Smooth muscle cell (in vitro differentiated cells): Measurements from ENCODE around the gene AOC1. TPM values are rescaled to one million over a fixed set of nuclear protein-coding genes. Genes with fewer than 3 reads are reported as not detected.

Experiments
- DNase-seq: peaks from one replicate; lab custom pipeline; 2025; ENCODE audit not compliant: unreplicated experiment; lab: John Stamatoyannopoulos, UW
- H2AFZ ChIP-seq: fragments of 200-600 bp; sonication (generic); 2 replicates; pipeline ENCODE4 v1.6.0; 2016; ENCODE audit warnings: antibody characterized with exemption, low read depth, mild to moderate bottlenecking
- H3F3A ChIP-seq: fragments of 200-600 bp; sonication (generic); 2 replicates; pipeline ENCODE4 v1.6.0; 2017; ENCODE audit warnings: antibody characterized with exemption, low read depth
- H3K27ac ChIP-seq: fragments of 200-600 bp; sonication (generic); 2 replicates; pipeline ENCODE4 v1.5.1; 2016; ENCODE audit warnings: low read depth, mild to moderate bottlenecking
- H3K27me3 ChIP-seq: fragments of 200-600 bp; sonication (generic); 2 replicates; pipeline ENCODE4 v1.6.1; 2016; ENCODE audit warnings: low read depth, mild to moderate bottlenecking
- H3K36me3 ChIP-seq: fragments of 200-600 bp; sonication (generic); 2 replicates; pipeline ENCODE4 v1.5.1; 2016; ENCODE audit warnings: low read depth
- H3K4me1 ChIP-seq: fragments of 200-600 bp; sonication (generic); 2 replicates; pipeline ENCODE4 v1.5.1; 2016; ENCODE audit warnings: low read depth
- H3K4me2 ChIP-seq: fragments of 200-600 bp; sonication (generic); 2 replicates; pipeline ENCODE4 v1.6.0; 2016; ENCODE audit warnings: mild to moderate bottlenecking
- H3K4me3 ChIP-seq: fragments of 200-600 bp; sonication (generic); 2 replicates; pipeline ENCODE4 v1.5.1; 2016; ENCODE audit warnings: mild to moderate bottlenecking
- H3K79me2 ChIP-seq: fragments of 200-600 bp; sonication (generic); 2 replicates; pipeline ENCODE4 v1.6.0; 2016; ENCODE audit warnings: low read depth, mild to moderate bottlenecking
- H3K9ac ChIP-seq: fragments of 200-600 bp; sonication (generic); 2 replicates; pipeline ENCODE4 v1.6.0; 2016; ENCODE audit warnings: low read depth
- H3K9me3 ChIP-seq: fragments of 200-600 bp; sonication (generic); replicated peaks from 2 replicates; pipeline ENCODE4 v1.5.1; 2016; ENCODE audit warnings: low read depth
- H4K20me1 ChIP-seq: fragments of 200-600 bp; sonication (generic); 2 replicates; pipeline ENCODE4 v1.6.0; 2016; ENCODE audit warnings: low read depth
- CTCF ChIP-seq: fragments of 200-600 bp; sonication (generic); IDR thresholded peaks from 2 replicates; pipeline ENCODE4 v1.5.1; 2017; ENCODE audit warnings: borderline replicate concordance, mild to moderate bottlenecking, antibody characterized with exemption; ENCODE audit not compliant: insufficient read depth, poor library complexity, severe bottlenecking
- WGBS: methylation state at CpG from one replicate; pipeline ENCODE4 v1.1.7; 2016; ENCODE audit warnings: low lambda C conversion rate; 5-methylcytosine and 5-hydroxymethylcytosine counted together
- polyA plus RNA-seq: library from polyadenylated mRNA; unstranded; fragments of >200 nt; fragmentation: Nextera tagmentation; extraction: Ambion mirVana; gene quantifications from 2 replicates; pipeline ENCODE4 v1.2.1, GENCODE V29; 2016
- total RNA-seq: library from RNA; depleted of rRNA; stranded (reverse); fragments of >200 nt; gene quantifications from 2 replicates; pipeline ENCODE4 v1.2.3, GENCODE V29; 2014

Gene AOC1
- total and polyA plus RNA-seq, 2 experiments from 2014 or later, result not detected

- Histone ChIP-seq H3K36me3 (no peaks in the 10 kb centered on the region), H3F3A (no peaks in the 10 kb centered on the region)
Measured at GRCh38 chr7:150823043-150823442, 29.3 kb upstream of the AOC1 start.

DNA sequence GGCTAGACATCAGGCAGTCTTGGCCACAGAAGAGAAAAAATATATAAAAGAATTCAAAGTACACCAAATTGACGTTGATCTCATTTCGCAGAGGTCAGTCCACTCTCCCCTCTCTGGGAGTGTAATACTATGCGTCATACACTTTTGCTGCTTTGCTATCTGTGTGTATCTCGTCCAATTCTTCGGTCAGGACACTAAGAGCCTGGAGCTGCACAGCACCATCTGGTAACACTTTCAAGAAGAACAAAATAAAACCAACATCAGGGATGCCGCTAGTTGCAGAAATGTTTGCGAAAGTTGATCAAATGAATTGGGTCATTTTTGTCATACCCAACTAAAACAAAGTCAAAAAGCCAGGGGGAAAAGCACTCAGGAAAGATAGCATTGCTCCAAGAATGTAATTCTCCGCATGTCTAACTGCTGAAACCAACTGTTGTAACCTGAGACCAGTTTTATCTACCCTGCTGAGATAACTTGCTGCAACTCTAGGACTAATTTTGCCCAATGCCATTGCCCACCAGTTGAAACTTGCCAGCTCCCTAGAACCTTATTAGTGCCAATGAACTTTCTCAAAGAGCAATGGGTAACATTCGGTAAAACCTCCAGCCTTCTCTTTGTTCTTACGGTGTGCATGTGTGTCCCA is 28.7 kb upstream of the AOC1 start:
- H3K36me3 ChIP-seq, result no peaks in the 10 kb centered on the region
- no peak overlapping the region for H3K27ac ChIP-seq
- no peaks in the 10 kb centered on the region for H3K79me2 ChIP-seq
- no peaks in the 10 kb centered on the region for H4K20me1 ChIP-seq
- no peaks in the 10 kb centered on the region for H3K9me3 ChIP-seq
- H3F3A ChIP-seq, result no peaks in the 10 kb centered on the region
- no peak overlapping the region for H3K4me3 ChIP-seq
- peaks cover 5% of the 10 kb centered on the region for H3K27me3 ChIP-seq
- H2AFZ ChIP-seq, result no peak overlapping the region
- no peak overlapping the region for H3K9ac ChIP-seq
- no peak for DNase-seq
- WGBS, result 76% methylated on average over 10 of the region's 10 CpGs
- H3K4me1 ChIP-seq, result no peaks in the 10 kb centered on the region
- H3K4me2 ChIP-seq, result no peak overlapping the region
- no peak for TF ChIP-seq CTCF

More at GRCh38 chr7:150823043-150823442, 29.3 kb upstream of the AOC1 start:
- H3K27ac ChIP-seq, result no peak overlapping the region
- no peaks in the 10 kb centered on the region for H4K20me1 ChIP-seq
- no peak overlapping the region for H3K4me2 ChIP-seq
- no peak overlapping the region for H2AFZ ChIP-seq
- H3K79me2 ChIP-seq, result no peaks in the 10 kb centered on the region
- TF ChIP-seq CTCF, result no peak
- H3K4me3 ChIP-seq, result no peak overlapping the region
- H3K9ac ChIP-seq, result no peak overlapping the region
- peaks cover 5% of the 10 kb centered on the region for H3K27me3 ChIP-seq
- H3K9me3 ChIP-seq, result no peaks in the 10 kb centered on the region
- 90% methylated on average over 8 of the region's 8 CpGs for WGBS
- DNase-seq, result no peak
- no peaks in the 10 kb centered on the region for H3K4me1 ChIP-seq

GRCh38 chr7:150824379-150825177 is 27.7 kb upstream of the AOC1 start:
- Histone ChIP-seq H3K9me3 (no peaks in the 10 kb centered on the region), H3K4me3 (no peak overlapping the region), H3K27me3 (peaks cover 5% of the 10 kb centered on the region), H3K79me2 (no peaks in the 10 kb centered on the region), H3K4me2 (no peak overlapping the region), H3K27ac (no peak overlapping the region), H3K9ac (no peak overlapping the region), H3K36me3 (no peaks in the 10 kb centered on the region), H3K4me1 (no peaks in the 10 kb centered on the region), H3F3A (no peaks in the 10 kb centered on the region), H4K20me1 (no peaks in the 10 kb centered on the region), H2AFZ (no peak overlapping the region)
- TF ChIP-seq CTCF, result no peak
- DNase-seq, result no peak
- 89% methylated on average over 16 of the region's 20 CpGs for WGBS
